Parathyroid adenoma (tissue), 2 donors: Measurements from ENCODE around the gene EDARADD.

Experiments
- H2AFZ ChIP-seq: fragments of 300-600 bp; sonication (generic); one replicate; pipeline ENCODE4 v1.7.0; 2017; ENCODE audit warnings: antibody characterized with exemption, mild to moderate bottlenecking
- H3K27ac ChIP-seq: fragments of 300-600 bp; sonication (generic); one replicate; pipeline ENCODE4 v1.7.0; 2017
- H3K27me3 ChIP-seq: fragments of 300-600 bp; sonication (generic); one replicate; pipeline ENCODE4 v1.7.0; 2017; ENCODE audit warnings: low read length; ENCODE audit not compliant: control insufficient read depth, insufficient read depth
- H3K36me3 ChIP-seq: fragments of 300-600 bp; sonication (generic); one replicate; pipeline ENCODE4 v1.7.0; 2017; ENCODE audit warnings: low read length; ENCODE audit not compliant: control insufficient read depth, insufficient read depth
- H3K4me1 ChIP-seq: fragments of 300-600 bp; sonication (generic); one replicate; pipeline ENCODE4 v1.7.0; 2017; ENCODE audit warnings: control low read depth
- H3K4me2 ChIP-seq: fragments of 300-600 bp; sonication (generic); one replicate; pipeline ENCODE4 v1.7.0; 2017; ENCODE audit warnings: low read length
- H3K4me3 ChIP-seq: fragments of 300-600 bp; sonication (generic); one replicate; pipeline ENCODE4 v1.7.0; 2017; ENCODE audit warnings: low read depth, low read length
- H3K79me2 ChIP-seq: fragments of 300-600 bp; sonication (generic); one replicate; pipeline ENCODE4 v1.7.0; 2017; ENCODE audit warnings: control low read depth
- H3K9ac ChIP-seq: fragments of 300-600 bp; sonication (generic); one replicate; pipeline ENCODE4 v1.7.0; 2017; ENCODE audit warnings: mild to moderate bottlenecking
- H3K9me3 ChIP-seq: fragments of 300-600 bp; sonication (generic); one replicate; pipeline ENCODE4 v1.7.0; 2017; ENCODE audit warnings: low read length; ENCODE audit not compliant: control insufficient read depth
- CTCF ChIP-seq: fragments of 300-600 bp; sonication (generic); IDR thresholded peaks from one replicate; pipeline ENCODE4 v1.7.0; 2017; ENCODE audit warnings: antibody characterized with exemption, mild to moderate bottlenecking
- donor health status: primary hyperparathyroidism.

EDARADD gene

GRCh38 chr1:236391008-236391407 lies 3.1 kb upstream of the EDARADD start:
- no peak for TF ChIP-seq CTCF

DNA sequence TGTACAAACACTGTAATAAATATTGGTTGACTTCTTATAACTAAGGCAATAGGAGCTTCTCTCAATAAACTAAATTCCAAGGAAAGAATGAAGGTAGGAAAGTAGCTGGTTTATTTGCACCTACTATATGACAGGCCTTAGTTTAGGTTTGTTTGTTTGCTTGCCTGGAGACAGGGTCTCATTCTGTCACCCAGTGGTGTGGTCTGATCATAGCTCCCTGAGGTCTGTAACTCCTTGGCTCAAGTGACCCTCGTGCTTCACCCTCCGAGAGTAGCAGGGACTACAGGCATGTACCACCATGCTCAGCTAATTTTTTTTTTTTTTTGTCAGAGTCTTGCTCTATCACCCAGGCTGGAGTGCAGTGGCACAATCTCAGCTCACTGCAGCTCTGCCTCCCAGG lies 1.9 kb upstream of the EDARADD start:
- Histone ChIP-seq H3K4me1 (no peaks in the 10 kb centered on the region), H2AFZ (no peak overlapping the region), H3K4me2 (no peak overlapping the region), H3K9ac (no peak overlapping the region), H3K4me3 (no peak overlapping the region), H3K27me3 (no peaks in the 10 kb centered on the region), H3K36me3 (no peaks in the 10 kb centered on the region), H3K9me3 (no peaks in the 10 kb centered on the region), H3K27ac (no peak overlapping the region), H3K79me2 (no peaks in the 10 kb centered on the region)
- no peak for TF ChIP-seq CTCF

More at GRCh38 chr1:236391008-236391407, 3.1 kb upstream of the EDARADD start:
- H3K9ac ChIP-seq = no peak overlapping the region
- H3K27ac ChIP-seq = no peak overlapping the region
- H3K4me2 ChIP-seq = no peak overlapping the region
- no peak overlapping the region for H3K4me3 ChIP-seq
- H3K4me1 ChIP-seq = no peaks in the 10 kb centered on the region
- H2AFZ ChIP-seq = no peak overlapping the region
- no peaks in the 10 kb centered on the region for H3K36me3 ChIP-seq
- H3K9me3 ChIP-seq = no peaks in the 10 kb centered on the region
- H3K27me3 ChIP-seq = no peaks in the 10 kb centered on the region
- no peaks in the 10 kb centered on the region for H3K79me2 ChIP-seq

GRCh38 chr1:236394879-236395229 lies 768 bp downstream of the EDARADD start:
- Histone ChIP-seq H3K27ac (no peak overlapping the region), H3K4me2 (peak overlapping the region; percentile 46), H3K4me3 (peak overlapping the region; percentile 46), H3K4me1 (no peaks in the 10 kb centered on the region), H3K9me3 (no peaks in the 10 kb centered on the region), H3K27me3 (no peaks in the 10 kb centered on the region), H2AFZ (peak overlapping the region; percentile 80), H3K9ac (no peak overlapping the region), H3K36me3 (no peaks in the 10 kb centered on the region), H3K79me2 (no peaks in the 10 kb centered on the region)
- TF ChIP-seq CTCF = no peak

GRCh38 chr1:236395230-236395946 lies 1.3 kb downstream of the EDARADD start:
- H3K79me2 ChIP-seq = no peaks in the 10 kb centered on the region
- peak overlapping the region; percentile 80 for H2AFZ ChIP-seq
- peak overlapping the region; percentile 46 for H3K4me2 ChIP-seq
- no peak for TF ChIP-seq CTCF
- no peaks in the 10 kb centered on the region for H3K9me3 ChIP-seq
- H3K9ac ChIP-seq = no peak overlapping the region
- H3K27ac ChIP-seq = no peak overlapping the region
- H3K27me3 ChIP-seq = no peaks in the 10 kb centered on the region
- peak overlapping the region; percentile 46 for H3K4me3 ChIP-seq
- H3K36me3 ChIP-seq = no peaks in the 10 kb centered on the region
- no peaks in the 10 kb centered on the region for H3K4me1 ChIP-seq
